ENCODE measurements around the gene SH3RF3. TPM values are rescaled to one million over a fixed set of nuclear protein-coding genes. Genes with fewer than 3 reads are reported as not detected.

The SH3RF3 gene
- total RNA-seq, 4 donors from 2014 or later = 2.4 to 5.5 (median 2.9) TPM

- Histone ChIP-seq H3K9me3 (no peaks in the 10 kb centered on the region), H3K4me1 (peaks cover 0 to 38% (median 11%) of the 10 kb centered on the region in 3 donors), H3K27ac (no peak overlapping the region), H3K36me3 (no peaks in the 10 kb centered on the region), H3K4me3 (no peak overlapping the region), H3K27me3 (no peaks in the 10 kb centered on the region)
- DNase-seq = no peak
- intact Hi-C loops (cut with DNase I) = no loop called here
- TF ChIP-seq CTCF (IDR thresholded peaks at IDR 0.05) = no peak
- no peak for TF ChIP-seq POLR2A (IDR thresholded peaks at IDR 0.05)
- 89 to 92% methylated on average over 7 of the region's 7 CpGs for WGBS, 2 donors
Measured at GRCh38 chr2:109522063-109522374, 393.0 kb downstream of the SH3RF3 start.

GRCh38 chr2:109523121-109523520, 394.1 kb downstream of the SH3RF3 start:
- TF ChIP-seq CTCF (IDR thresholded peaks at IDR 0.05) = no peak
- Histone ChIP-seq H3K9me3 (no peaks in the 10 kb centered on the region), H3K4me3 (no peak overlapping the region), H3K27me3 (no peaks in the 10 kb centered on the region), H3K4me1 (peaks cover 0 to 27% (median 3%) of the 10 kb centered on the region in 3 donors), H3K27ac (no peak overlapping the region), H3K36me3 (no peaks in the 10 kb centered on the region)
- intact Hi-C loops (cut with DNase I) = no loop called here
- WGBS, 2 donors = 50 to 100% methylated on average over 2 to 3 of the region's 6 CpGs
- DNase-seq = no peak

GRCh38 chr2:109523536-109524361, 394.7 kb downstream of the SH3RF3 start:
- TF ChIP-seq CTCF (IDR thresholded peaks at IDR 0.05) (no peak), POLR2A (IDR thresholded peaks at IDR 0.05) (no peak)
- no peak for DNase-seq
- Histone ChIP-seq H3K27ac (no peak overlapping the region), H3K4me3 (no peak overlapping the region), H3K27me3 (no peaks in the 10 kb centered on the region), H3K9me3 (no peaks in the 10 kb centered on the region), H3K36me3 (no peaks in the 10 kb centered on the region), H3K4me1 (peaks cover 0 to 21% (median 3%) of the 10 kb centered on the region in 3 donors)
- intact Hi-C loops (cut with DNase I) = no loop called here
- WGBS, 2 donors = 87 to 89% methylated on average over 3 to 6 of the region's 13 CpGs

- H3K27me3 ChIP-seq = no peaks in the 10 kb centered on the region
- no peaks in the 10 kb centered on the region for H3K9me3 ChIP-seq
- H3K27ac ChIP-seq = no peak overlapping the region
- TF ChIP-seq CTCF (IDR thresholded peaks at IDR 0.05) (no peak), POLR2A (IDR thresholded peaks at IDR 0.05) (no peak)
- WGBS, 2 donors = 51 to 59% methylated on average over 2 to 4 of the region's 4 CpGs
- H3K4me3 ChIP-seq = no peak overlapping the region
- H3K4me1 ChIP-seq = peaks cover 0 to 26% (median 7%) of the 10 kb centered on the region in 3 donors
- no peaks in the 10 kb centered on the region for H3K36me3 ChIP-seq
- intact Hi-C loops (cut with DNase I) = no loop called here
- DNase-seq = no peak
Measured at GRCh38 chr2:109525836-109526235, 396.8 kb downstream of the SH3RF3 start.

- 78 to 86% methylated on average over 7 to 8 of the region's 11 CpGs for WGBS, 2 donors
- no peaks in the 10 kb centered on the region for H3K9me3 ChIP-seq
- intact Hi-C loops (cut with DNase I) = no loop called here
- TF ChIP-seq POLR2A (IDR thresholded peaks at IDR 0.05) = no peak
- no peak for DNase-seq
- peaks cover 0 to 24% (median 4%) of the 10 kb centered on the region in 3 donors for H3K4me1 ChIP-seq
- H3K27ac ChIP-seq = no peak overlapping the region
- H3K36me3 ChIP-seq = no peaks in the 10 kb centered on the region
- H3K4me3 ChIP-seq = no peak overlapping the region
- no peaks in the 10 kb centered on the region for H3K27me3 ChIP-seq
Measured at GRCh38 chr2:109526442-109526970, 397.5 kb downstream of the SH3RF3 start.
